ENCODE data around the gene MAOB.
"Not testable (repeated sequence)": the region's sequence is repeated elsewhere in the genome, so short reads cannot be mapped to it uniquely, and the experiment has no call there.

Gene MAOB

GRCh38 chrX:43882294-43882681, at the start of gene MAOB:
Gene MAOB (minus strand): TSS chrX:43882450. CDS start chrX:43882299, 151 bp downstream.
- no peak for DNase-seq (ENCODE audit: low read depth in 2 of 2)

- not testable (repeated sequence) for DNase-seq (ENCODE audit: low read depth in 2 of 2)
Measured at GRCh38 chrX:43922032-43922431, 39.8 kb upstream of the MAOB start.

DNA sequence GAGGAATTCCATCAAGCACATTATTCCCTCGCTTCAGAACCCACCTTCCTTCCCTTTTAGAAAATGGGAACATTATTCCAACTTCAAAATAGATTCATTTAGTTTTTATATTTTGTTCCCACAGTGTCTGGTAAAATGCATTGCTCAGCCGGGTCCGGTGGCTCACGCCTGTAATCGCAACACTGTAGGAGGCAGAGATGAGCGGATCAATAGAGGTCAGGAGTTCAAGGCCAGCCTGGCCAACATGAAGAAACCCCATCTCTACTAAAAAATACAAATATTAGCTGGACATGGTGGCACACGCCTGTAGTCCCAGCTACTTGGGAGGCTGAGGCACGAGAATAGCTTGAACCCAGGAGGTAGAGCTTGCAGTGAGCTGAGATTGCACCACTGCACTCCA, 28.5 kb upstream of the MAOB start:
- DNase-seq (ENCODE audit: low read depth in 2 of 2) = not testable (repeated sequence)

DNA sequence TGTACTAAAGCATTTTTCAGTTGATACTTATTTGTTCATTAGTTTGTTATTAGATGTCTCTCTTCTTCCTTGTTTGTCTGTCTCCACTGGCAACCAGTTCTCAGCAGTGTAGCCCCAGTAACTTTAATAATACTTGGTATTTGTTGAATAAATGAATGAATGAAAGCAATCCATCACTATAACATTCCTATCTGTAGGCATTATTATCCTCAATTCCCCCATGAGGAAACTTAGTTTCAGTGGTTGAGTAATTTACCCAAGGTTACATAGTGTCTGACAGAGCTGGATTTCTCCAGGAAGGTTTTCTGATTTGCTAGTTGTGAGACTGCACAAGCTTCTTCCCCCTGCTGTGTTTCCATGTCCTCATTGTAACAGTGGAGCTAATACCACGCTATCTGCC, 27.8 kb upstream of the MAOB start:
- DNase-seq (ENCODE audit: low read depth in 2 of 2) = no peak

DNA sequence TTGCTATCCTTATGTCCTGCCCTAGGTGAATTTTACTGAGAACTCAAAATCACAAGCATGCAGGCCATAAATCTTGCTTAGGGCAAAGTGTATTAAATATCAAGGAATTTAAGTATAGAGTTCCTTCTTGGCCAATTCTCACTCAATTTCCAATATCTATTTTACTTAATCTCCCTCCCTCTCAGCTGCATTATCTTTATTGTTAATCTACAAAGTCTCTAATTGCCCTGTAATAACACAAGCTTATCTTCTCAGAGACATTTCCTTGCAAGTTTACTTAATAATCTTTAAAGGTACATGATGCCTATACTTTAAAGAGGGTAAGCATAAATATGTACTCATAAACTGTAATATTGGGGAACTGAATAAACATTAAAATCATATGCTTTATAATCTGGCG, 26.9 kb upstream of the MAOB start:
- no peak for DNase-seq (ENCODE audit: low read depth in 2 of 2)

DNA sequence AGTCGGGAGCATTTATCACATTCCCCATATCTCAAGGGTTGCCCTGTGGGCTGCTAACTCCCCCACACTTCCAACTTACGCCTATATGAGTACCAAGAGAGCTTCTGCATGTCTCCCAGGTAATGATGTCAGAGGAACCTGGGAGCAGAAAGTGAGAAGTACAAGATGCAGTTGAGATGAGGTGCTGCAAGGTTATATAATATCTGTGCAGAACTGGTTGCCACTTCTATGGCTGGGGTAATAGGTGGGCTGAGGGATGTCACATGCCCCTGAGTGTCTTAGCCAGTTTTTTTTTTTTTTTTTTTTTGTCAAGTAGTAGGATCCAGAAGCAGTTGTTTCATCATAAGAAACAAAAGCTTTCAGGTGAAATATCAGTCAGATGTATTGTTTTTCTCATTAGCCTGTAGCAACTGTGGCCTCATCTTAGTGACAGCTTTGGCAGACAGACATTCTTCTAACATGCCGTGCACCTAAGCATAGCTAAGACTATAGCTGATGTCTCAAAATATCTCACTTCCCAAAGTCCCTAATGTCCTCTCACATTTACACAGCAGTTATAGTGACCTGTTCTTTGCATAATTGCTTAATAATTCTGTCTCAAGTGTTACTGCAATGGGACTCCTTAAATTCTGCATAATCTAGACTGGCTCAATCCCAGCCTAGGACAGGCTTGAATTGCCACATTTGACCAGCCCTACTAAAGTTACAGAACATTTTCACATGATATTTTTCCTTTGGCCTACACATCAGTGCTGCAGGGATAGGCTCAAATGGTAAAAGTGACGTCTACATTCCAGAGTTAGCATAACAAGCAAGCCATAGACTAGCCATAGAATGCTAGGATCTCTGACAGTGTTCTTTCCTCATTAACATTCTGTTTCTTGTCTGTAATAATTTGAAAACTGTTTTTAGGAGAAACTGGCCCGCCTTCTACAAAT, 17.9 kb upstream of the MAOB start:
- DNase-seq (ENCODE audit: low read depth in 2 of 2) = no peak

DNA sequence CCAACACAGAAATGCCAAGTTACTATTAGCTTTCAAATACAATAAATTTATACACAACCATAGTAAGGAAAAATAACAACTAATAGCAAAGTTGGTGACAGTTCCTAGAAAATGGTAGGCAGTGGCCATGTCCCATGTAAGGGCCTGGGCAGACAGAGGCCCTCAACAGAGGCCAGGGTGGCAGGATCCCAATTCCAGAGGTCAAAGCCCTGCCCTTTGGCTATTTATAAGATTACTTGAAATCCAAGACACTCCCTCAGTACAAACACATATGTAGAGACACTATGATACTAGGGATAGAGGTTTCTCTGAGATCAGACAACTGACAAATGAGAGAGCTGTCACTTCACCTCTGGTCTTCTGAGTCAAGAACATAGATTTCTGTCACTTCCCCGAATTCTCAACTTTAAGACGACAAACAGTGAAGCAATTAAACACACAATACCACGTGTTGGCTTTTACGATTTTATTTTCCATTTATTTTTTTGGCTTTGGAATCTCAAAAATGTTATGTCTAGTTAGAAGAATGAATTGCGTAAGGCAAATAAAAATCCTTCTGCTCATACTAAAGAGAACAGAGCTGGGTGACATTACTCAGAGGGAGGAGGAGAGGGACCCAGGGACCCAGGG, 16.3 kb upstream of the MAOB start:
- no peak for DNase-seq (ENCODE audit: low read depth in 2 of 2)

- no peak for DNase-seq (ENCODE audit: low read depth in 2 of 2)
Measured at GRCh38 chrX:43897290-43897689, 15.0 kb upstream of the MAOB start.

DNA sequence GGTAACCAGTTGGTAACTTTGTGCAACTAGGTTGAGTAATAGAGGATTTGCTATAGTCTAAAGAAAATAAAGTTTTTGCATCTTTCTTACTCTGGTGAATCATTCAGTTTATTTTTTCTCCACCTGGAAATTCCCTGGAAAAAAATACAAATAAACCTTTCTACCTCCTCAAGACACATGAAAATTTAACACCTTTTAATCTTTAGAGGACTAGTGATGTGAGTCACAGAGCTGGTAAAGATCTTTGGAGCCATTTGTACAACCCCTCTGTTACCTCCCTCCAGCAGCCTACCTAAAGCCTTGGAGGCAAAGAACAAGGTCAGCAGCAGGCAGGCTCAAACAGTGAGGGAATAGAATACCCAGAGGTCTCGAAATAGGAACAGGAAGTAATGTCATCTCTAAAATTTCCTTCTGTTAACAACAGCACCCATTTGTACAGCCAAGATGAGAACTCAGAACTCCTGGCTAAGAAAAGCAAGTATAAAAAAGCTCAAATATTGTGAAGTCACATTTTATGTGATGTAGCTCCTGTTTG, 10.2 kb upstream of the MAOB start:
- DNase-seq (ENCODE audit: low read depth in 2 of 2) = no peak

- no peak for DNase-seq (ENCODE audit: low read depth in 2 of 2)
Measured at GRCh38 chrX:43885617-43886016, 3.4 kb upstream of the MAOB start.

- no peak for DNase-seq (ENCODE audit: low read depth in 2 of 2)
Measured at GRCh38 chrX:43881410-43882293, 598 bp downstream of the MAOB start.

- DNase-seq (ENCODE audit: low read depth in 2 of 2) = no peak
Measured at GRCh38 chrX:43880425-43880824, 1.8 kb downstream of the MAOB start.

- no peak for DNase-seq (ENCODE audit: low read depth in 2 of 2)
Measured at GRCh38 chrX:43878906-43879526, 3.2 kb downstream of the MAOB start.

GRCh38 chrX:43876680-43877079, 5.6 kb downstream of the MAOB start:
- no peak for DNase-seq (ENCODE audit: low read depth in 2 of 2)

- no peak for DNase-seq (ENCODE audit: low read depth in 2 of 2)
Measured at GRCh38 chrX:43870758-43871419, 11.4 kb downstream of the MAOB start.

DNA sequence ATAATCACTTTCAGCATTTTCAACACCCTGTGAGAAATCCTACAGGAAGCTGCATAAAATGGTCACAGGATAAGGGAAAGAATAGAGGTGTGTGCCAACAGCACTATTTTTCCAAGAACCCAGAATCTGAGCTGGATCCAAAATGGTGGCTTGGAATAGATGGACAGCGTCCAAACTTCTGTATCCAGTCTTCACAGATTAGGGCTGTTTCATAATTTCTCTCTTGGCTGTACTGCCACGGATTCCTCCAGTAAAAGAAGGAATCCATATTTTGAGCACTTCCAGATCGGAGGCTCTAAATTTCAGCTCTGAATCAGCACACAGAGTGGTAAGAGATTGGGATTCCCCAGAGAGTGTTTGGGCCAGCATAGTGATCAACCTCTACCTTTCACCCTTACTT, 12.2 kb downstream of the MAOB start:
- DNase-seq (ENCODE audit: low read depth in 2 of 2) = no peak

GRCh38 chrX:43868791-43869190, 13.5 kb downstream of the MAOB start:
- no peak for DNase-seq (ENCODE audit: low read depth in 2 of 2)

GRCh38 chrX:43866423-43866822, 15.8 kb downstream of the MAOB start:
- DNase-seq (ENCODE audit: low read depth in 2 of 2) = no peak

- no peak for DNase-seq (ENCODE audit: low read depth in 2 of 2)
Measured at GRCh38 chrX:43865791-43866190, 16.5 kb downstream of the MAOB start.

DNA sequence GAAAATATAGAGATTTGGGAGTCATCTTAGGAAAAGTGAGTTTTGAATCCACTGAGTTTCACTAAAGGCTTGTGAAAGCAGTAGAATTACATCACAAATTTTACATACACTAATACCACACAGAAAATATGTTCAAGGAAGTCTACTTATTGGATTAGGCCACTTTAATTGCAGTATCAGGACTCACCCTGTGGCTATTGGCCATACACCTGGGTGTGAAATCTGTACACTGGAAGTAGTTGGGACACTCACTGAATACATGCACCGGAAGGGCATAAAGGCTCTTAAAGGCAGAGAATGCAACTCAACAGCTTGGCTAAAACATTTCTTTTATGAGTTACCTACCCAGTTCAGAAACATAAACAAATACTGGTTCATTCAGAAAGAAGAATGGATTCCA, 19.8 kb downstream of the MAOB start:
- no peak for DNase-seq (ENCODE audit: low read depth in 2 of 2)

- no peak for DNase-seq (ENCODE audit: low read depth in 2 of 2)
Measured at GRCh38 chrX:43861750-43862149, 20.5 kb downstream of the MAOB start.

All from fibroblast of skin of left biceps (primary cell).